ENCODE measurements around the gene LRBA. TPM values are rescaled to one million over a fixed set of nuclear protein-coding genes. Genes with fewer than 3 reads are reported as not detected.
A peak's percentile ranks its signal among the peaks of the same experiment; 100 is the strongest.

Gene LRBA
- polyA plus RNA-seq, 1 of the 3 experiments (the other 2 are of a cell fraction) = 11.4 TPM

- Histone ChIP-seq H3K36me3 (replicated peaks in 1 of 2; ENCODE audit: control insufficient read depth in 1 of 2, insufficient read depth in 2 of 2, low read length in 1 of 2) (no peaks in the 10 kb centered on the region), H3K27me3 (ENCODE audit: insufficient read depth) (no peaks in the 10 kb centered on the region), H3K9me2 (no peaks in the 10 kb centered on the region), H3F3A (replicated peaks; ENCODE audit: insufficient read depth) (peaks cover 29% of the 10 kb centered on the region), H4K20me1 (ENCODE audit: insufficient read depth) (no peaks in the 10 kb centered on the region), H3K9ac (no peak overlapping the region), H3K4me3 (ENCODE audit: low read depth in 2 of 2, low read length in 1 of 2) (no peak overlapping the region), H2AFZ (ENCODE audit: low read depth) (no peak overlapping the region), H3K9me3 (no peaks in the 10 kb centered on the region), H3K4me2 (no peak overlapping the region), H3K27ac (ENCODE audit: low read depth in 2 of 2, low read length in 1 of 2) (peak overlapping the region in 1 of 2 experiments; percentile 71; a peak in 2 of 4 replicates), H3K4me1 (ENCODE audit: control insufficient read depth in 1 of 2, insufficient read depth in 2 of 2, low read depth in 1 of 2, low read length in 1 of 2) (peaks cover 8 to 39% of the 10 kb centered on the region in 2 experiments; a peak in 3 of 4 replicates), H3K79me2 (ENCODE audit: insufficient read depth) (no peaks in the 10 kb centered on the region)
- no peak for DNase-seq
- POLR2A ChIA-PET = no interaction called here
- no peak for TF ChIP-seq MEF2A (IDR thresholded peaks at IDR 0.05; ENCODE audit: borderline replicate concordance, low read depth)
- TF ChIP-seq GATA2 (CRISPR knock-in tag; IDR thresholded peaks at IDR 0.05) = no peak
- TF ChIP-seq REST (IDR thresholded peaks at IDR 0.05; ENCODE audit: low read depth, low read length) = no peak
- no peak for TF ChIP-seq USF2 (IDR thresholded peaks at IDR 0.05; ENCODE audit: borderline replicate concordance, low read depth, low read length)
- no peak for TF ChIP-seq TAF1 (IDR thresholded peaks at IDR 0.05; ENCODE audit: borderline replicate concordance, low read depth, low read length)
- no peak for TF ChIP-seq POLR2AphosphoS5 (IDR thresholded peaks at IDR 0.05; ENCODE audit: low read depth, low read length)
- CTCF ChIA-PET = interaction anchor here (1.7 to 4.3 kb wide), 2 partner anchors 9 to 561 kb away, joined by 5 to 17 read pairs; no protein-coding TSS in a partner anchor
- WGBS (ENCODE audit: low lambda C conversion rate) = 91% methylated on average over 1 of the region's 1 CpG
These were observed 708.4 kb downstream of the LRBA start for GRCh38 chr4:150306719-150307118.

- no peaks in the 10 kb centered on the region for H3K9me2 ChIP-seq
- no peaks in the 10 kb centered on the region for H3K79me2 ChIP-seq (ENCODE audit: insufficient read depth)
- H3K27me3 ChIP-seq (ENCODE audit: insufficient read depth) = no peaks in the 10 kb centered on the region
- POLR2A ChIA-PET = no interaction called here
- peaks cover 6 to 38% of the 10 kb centered on the region in 2 experiments; a peak in 3 of 4 replicates for H3K4me1 ChIP-seq (ENCODE audit: control insufficient read depth in 1 of 2, insufficient read depth in 2 of 2, low read depth in 1 of 2, low read length in 1 of 2)
- H2AFZ ChIP-seq (ENCODE audit: low read depth) = peak overlapping the region; percentile 23; the same call in 1 of the 2 replicates
- H3K4me2 ChIP-seq = peak overlapping the region; percentile 44
- H3K9me3 ChIP-seq = no peaks in the 10 kb centered on the region
- no peaks in the 10 kb centered on the region for H3K36me3 ChIP-seq (replicated peaks in 1 of 2; ENCODE audit: control insufficient read depth in 1 of 2, insufficient read depth in 2 of 2, low read length in 1 of 2)
- H4K20me1 ChIP-seq (ENCODE audit: insufficient read depth) = no peaks in the 10 kb centered on the region
- H3K4me3 ChIP-seq (ENCODE audit: low read depth in 2 of 2, low read length in 1 of 2) = no peak overlapping the region
- WGBS (ENCODE audit: low lambda C conversion rate) = 6% methylated on average over 2 of the region's 2 CpGs
- DNase-seq = no peak
- CTCF ChIA-PET = interaction anchor here (1.7 to 4.3 kb wide), 2 partner anchors 9 to 561 kb away, joined by 5 to 17 read pairs; no protein-coding TSS in a partner anchor
- peaks cover 29% of the 10 kb centered on the region for H3F3A ChIP-seq (replicated peaks; ENCODE audit: insufficient read depth)
- peak overlapping the region; percentile 39 to 71; a peak in 3 of 4 replicates for H3K27ac ChIP-seq (ENCODE audit: low read depth in 2 of 2, low read length in 1 of 2)
- H3K9ac ChIP-seq = peak overlapping the region; percentile 35; the same call in 1 of the 2 replicates
- no peak for TF ChIP-seq POLR2AphosphoS5 (IDR thresholded peaks at IDR 0.05; ENCODE audit: low read depth, low read length)
- TF ChIP-seq NFIC (IDR thresholded peaks at IDR 0.05; ENCODE audit: borderline replicate concordance) = no peak; the same call in 1 of the 2 replicates
- TF ChIP-seq GATA2 (CRISPR knock-in tag; IDR thresholded peaks at IDR 0.05) = no peak
- no peak for TF ChIP-seq YY1 (IDR thresholded peaks at IDR 0.05; ENCODE audit: low read depth)
- no peak for TF ChIP-seq USF2 (IDR thresholded peaks at IDR 0.05; ENCODE audit: borderline replicate concordance, low read depth, low read length)
- peak; percentile 72 for TF ChIP-seq TCF12 (IDR thresholded peaks at IDR 0.05)
- peak; percentile 78 for TF ChIP-seq JUND (IDR thresholded peaks at IDR 0.05)
- TF ChIP-seq EP300 (IDR thresholded peaks at IDR 0.05; ENCODE audit: borderline replicate concordance in 1 of 2, low read depth in 1 of 2, low read length in 1 of 2) = peak; percentile 10 to 57; a peak in 2 of 4 replicates
- no peak for TF ChIP-seq MXI1 (IDR thresholded peaks at IDR 0.05; ENCODE audit: low read depth, low read length)
- TF ChIP-seq TAF1 (IDR thresholded peaks at IDR 0.05; ENCODE audit: borderline replicate concordance, low read depth, low read length) = no peak
- TF ChIP-seq SMC3 (IDR thresholded peaks at IDR 0.05; ENCODE audit: low read depth, low read length) = no peak
- TF ChIP-seq TEAD4 (IDR thresholded peaks at IDR 0.05; ENCODE audit: borderline replicate concordance, insufficient read depth) = 0 out of 2 replicates have a peak, but pooled peaks have one; percentile 46
- no peak for TF ChIP-seq REST (IDR thresholded peaks at IDR 0.05; ENCODE audit: low read depth, low read length)
- TF ChIP-seq ELF1 (IDR thresholded peaks at IDR 0.05) = no peak
These were observed 709.1 kb downstream of the LRBA start for GRCh38 chr4:150305995-150306394.

Measured in SK-N-SH (cell line).